Measurements from ENCODE around the gene TMEM182.

Gene TMEM182, protein sequence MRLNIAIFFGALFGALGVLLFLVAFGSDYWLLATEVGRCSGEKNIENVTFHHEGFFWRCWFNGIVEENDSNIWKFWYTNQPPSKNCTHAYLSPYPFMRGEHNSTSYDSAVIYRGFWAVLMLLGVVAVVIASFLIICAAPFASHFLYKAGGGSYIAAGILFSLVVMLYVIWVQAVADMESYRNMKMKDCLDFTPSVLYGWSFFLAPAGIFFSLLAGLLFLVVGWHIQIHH

DNA sequence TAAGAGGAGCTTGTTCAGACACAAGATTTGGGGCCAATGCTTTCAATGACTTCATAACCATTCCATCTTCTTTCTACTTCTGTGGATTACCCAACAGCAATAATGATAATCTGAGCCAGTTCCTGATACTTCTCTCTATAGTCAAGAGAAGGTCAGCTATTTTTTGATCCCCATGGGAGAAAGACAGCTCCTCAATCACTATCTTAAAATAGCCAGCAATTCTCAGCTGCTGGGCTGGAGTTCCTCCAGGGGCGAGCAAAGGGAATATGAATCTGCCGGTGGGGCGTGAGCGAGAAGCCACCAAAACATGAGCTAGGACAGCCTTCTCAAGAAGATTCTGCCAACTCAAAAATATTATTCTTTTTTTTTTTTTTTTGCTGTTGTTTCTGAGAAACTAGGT, at the start of gene TMEM182:
Gene TMEM182, plus strand, starts transcription at position 269 of the 400 bp plus-strand sequence. CDS start 187 bp downstream, outside the sequence.
- DNase-seq (ENCODE audit: low read depth in 2 of 2): no peak

DNA sequence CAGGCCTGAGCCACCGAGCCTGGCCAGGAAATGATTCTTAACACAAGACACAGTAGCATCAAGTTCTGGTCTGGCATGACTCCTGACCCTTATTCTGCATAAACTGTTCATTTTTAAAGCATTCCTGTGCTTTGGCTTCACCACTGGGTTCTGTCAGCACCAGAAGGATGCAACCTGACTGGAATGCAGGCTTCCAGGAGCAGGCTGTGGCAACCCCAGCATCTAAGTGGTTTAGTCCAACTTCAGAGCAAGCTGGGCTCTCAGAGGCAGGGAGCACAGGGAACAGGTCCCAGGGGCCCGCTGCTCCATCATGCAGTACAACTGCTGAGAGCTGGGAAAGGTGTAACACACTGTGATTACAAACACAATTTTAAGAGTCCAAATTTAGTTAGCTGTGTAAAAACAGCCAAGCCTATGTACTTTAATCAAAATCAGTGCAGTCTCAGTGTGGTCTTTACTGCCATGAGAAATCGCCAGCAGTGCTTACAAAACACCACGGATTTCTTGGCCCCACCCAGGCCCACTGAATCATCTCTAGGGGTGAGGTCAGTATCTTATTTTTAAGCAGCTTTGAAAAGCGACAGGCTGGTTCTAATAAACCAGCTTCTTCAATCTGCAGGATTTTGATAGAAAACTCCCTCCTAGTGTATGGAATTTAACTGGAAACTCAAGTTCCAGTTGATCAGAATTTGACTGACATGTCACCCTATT, 44.4 kb upstream of the TMEM182 start:
- DNase-seq (ENCODE audit: low read depth in 2 of 2): no peak

- DNase-seq (ENCODE audit: low read depth in 2 of 2): no peak
Measured at GRCh38 chr2:102718387-102719316, 43.2 kb upstream of the TMEM182 start.

GRCh38 chr2:102724016-102724490, 37.8 kb upstream of the TMEM182 start:
- no peak for DNase-seq (ENCODE audit: low read depth in 2 of 2)

- no peak for DNase-seq (ENCODE audit: low read depth in 2 of 2)
Measured at GRCh38 chr2:102724553-102724952, 37.3 kb upstream of the TMEM182 start.

DNA sequence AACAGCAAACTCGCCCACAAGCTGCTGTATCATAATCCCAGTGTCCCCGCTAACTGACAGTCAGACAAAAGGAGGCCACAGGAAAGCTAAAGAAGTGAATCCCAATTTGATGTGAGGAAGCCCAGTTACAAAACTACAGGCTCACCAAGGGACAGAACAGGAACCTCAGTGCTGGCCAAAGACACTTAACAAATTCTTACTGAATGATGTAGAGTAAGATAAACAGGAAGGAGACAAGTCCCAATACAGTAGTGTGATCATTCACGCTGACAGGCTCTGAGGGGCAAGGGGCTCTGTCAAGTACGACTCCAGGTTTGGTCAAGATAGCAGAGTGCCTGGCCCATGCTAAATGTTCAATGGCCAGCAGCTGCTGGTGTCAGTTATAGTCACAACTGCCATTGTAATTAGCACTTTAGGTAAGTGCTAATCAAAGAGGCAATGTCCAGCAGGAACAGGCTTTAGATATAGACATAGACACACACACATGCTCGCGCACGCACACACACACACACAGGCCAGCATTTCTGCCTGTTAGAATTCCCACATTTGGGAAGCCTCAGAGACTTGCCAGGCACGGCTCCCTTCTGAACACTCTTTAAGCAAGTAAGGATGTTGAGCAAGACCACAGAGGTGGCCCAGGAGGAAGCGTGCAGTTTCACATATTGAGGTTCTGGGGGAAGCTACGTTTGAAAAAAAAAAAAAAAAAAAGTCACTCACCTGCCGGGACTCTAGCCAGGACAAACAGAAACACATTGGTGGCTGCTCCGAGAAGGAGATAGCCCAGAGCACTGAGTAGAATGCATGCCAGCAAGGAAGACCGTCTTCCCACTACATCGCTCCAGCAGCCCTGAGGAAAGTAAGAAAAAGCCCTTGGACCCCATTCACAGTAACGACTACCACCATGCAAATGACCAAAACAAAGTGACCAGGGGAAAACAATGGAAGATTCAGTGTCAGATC, 35.4 kb upstream of the TMEM182 start:
- DNase-seq (ENCODE audit: low read depth in 2 of 2): no peak

- DNase-seq (ENCODE audit: low read depth in 2 of 2): no peak
Measured at GRCh38 chr2:102735416-102736109, 26.3 kb upstream of the TMEM182 start.

- DNase-seq (ENCODE audit: low read depth in 2 of 2): no peak
Measured at GRCh38 chr2:102736110-102736409, 25.8 kb upstream of the TMEM182 start.

DNA sequence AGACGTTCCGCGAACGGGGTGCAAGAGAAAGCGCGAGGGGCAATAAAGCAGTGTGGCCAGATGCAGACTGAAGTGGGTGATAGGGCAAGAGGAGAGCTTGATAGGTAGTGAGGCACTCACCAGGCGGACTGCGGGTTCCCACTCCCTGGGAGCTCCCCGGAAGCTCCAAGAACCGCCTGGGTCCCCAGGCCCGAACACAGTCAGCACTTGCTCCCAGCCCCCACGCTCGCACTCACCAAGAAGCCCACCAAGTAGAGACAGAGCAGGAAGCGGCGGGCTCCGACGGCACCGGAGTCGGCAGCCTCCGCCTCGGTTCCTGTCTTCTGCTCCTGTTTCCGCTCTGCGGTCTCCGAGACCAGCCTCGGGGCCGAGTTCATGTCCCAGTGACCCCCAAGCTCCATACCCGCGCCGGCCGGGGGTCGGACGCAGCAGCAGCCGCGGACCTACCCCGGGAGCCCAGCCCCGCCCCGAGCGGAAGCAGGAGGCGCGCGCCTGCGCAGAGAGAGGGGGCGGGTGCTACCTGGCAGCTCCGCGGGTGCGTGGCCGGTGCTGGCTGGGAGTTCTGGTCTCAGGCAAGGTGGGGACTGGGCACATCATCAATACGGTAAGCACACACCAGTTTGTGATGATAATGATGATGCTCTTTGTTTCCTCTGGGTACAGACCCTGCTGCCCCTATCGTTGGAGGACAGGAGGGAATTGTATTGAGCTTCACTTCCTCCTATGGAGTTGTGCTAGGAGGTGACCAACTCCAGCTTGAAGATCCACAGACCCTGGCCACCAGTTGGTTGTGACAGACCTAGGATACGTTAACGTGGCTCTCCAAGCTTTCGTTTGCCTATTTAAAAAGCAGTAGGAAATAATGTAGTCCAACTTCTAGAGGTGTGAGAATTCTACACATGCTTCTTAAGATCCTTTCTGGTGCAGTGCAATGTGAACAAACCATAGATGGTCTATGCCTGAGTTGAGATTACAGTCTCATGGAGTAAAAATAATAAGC, 25.1 kb upstream of the TMEM182 start:
- peak; percentile 65 to 77 for DNase-seq (ENCODE audit: low read depth in 2 of 2)

- no peak for DNase-seq (ENCODE audit: low read depth in 2 of 2)
Measured at GRCh38 chr2:102737431-102737830, 24.4 kb upstream of the TMEM182 start.

- DNase-seq (ENCODE audit: low read depth in 2 of 2): no peak
Measured at GRCh38 chr2:102743259-102743658, 18.6 kb upstream of the TMEM182 start.

DNA sequence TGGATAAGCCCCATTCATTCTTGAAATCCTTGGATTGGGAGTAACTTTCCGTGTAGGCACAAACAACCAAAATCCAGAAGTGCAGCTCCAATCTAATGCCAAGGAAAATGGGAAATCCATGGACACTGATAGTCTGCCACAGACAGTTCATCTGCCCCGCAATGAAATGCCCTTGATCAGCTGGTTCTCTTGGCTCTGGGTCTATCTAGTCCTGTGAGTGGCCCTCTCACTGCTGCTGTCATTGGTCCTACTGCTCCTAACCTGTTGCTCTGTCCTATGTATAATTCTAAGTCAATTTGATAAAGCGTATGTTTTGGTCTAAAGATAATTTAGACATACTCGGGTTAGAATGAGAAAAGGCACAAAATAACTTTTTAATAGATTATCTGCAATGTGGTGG, 13.7 kb upstream of the TMEM182 start:
- no peak for DNase-seq (ENCODE audit: low read depth in 2 of 2)

- DNase-seq (ENCODE audit: low read depth in 2 of 2): no peak
Measured at GRCh38 chr2:102749938-102750337, 11.9 kb upstream of the TMEM182 start.

DNA sequence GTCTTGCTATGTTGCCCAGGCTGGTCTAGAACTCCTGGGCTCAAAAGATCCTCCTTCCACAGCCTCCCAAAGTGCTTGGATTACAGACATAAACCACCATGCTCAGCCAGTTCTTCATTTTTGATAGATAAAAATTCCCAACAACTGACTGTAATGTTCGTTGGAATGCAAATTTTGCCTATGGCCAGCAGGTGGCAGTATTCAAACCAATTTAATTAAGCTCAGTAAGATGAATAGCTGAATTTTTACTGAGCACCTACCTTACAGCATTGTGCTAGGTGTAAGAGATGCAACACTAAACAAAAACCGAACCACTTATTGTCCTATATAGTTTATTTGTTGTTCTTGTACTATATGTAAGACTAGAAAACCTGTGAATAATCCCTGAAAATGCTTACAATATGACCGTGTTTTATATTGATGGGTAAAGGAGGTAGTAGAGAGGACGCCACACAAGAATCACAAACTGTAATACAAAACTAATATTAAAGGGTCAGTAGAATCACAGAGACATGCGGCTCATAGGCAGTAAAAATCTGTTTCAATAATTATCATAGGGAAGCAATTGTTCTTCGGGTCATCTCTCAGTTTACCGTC, 8.2 kb upstream of the TMEM182 start:
- no peak for DNase-seq (ENCODE audit: low read depth in 2 of 2)

DNA sequence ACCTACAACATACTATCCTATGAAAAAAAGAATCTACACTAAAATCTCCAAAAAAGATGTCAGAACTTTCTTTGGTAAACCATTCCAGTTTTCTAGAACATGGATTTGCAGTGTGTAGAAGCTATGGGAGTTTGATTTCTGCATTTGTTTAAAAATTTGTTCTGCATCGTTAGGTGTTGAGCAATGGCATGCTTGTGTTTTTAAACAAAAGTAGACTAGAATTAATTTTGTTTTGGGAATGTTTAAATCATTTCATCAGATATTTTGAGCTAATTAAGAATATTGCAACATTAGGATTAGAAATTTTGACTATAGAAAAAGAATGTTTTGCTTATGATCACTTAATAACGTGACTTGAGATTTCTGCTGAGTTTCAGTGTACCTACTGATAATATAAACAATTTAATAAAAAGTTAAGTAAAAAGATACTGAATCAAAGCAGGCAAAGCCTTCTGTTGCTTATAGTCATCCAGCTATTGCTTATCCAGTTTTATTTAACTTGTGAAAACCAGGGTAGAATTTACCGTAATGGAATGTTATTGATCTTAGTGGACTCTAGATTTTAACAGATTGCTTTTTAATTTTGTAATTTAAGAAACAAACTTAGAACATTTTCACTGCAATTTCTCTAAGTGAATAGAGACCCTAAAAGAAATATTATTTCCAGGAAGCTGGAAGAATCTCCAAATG, 7.2 kb upstream of the TMEM182 start:
- no peak for DNase-seq (ENCODE audit: low read depth in 2 of 2)

- no peak for DNase-seq (ENCODE audit: low read depth in 2 of 2)
Measured at GRCh38 chr2:102755284-102755683, 6.5 kb upstream of the TMEM182 start.

DNA sequence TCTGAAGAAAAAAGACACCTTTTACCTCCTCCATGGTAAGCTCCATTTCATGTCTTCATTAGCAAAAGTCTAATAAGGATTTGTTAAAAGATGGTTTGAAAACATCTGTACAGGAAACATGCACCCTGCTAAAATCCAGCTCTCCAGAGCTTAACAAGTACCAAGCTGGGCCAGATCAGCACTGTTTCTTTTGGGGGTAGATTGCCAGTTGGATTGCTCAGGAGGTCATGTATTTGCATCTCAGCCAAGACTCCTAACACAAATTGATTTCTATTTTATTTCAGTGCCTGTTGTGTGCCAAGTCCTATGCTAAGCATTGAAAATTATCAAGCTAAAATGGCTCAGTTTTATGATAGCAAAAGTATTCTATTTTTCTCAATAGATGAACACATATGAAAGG, 3.4 kb upstream of the TMEM182 start:
- DNase-seq (ENCODE audit: low read depth in 2 of 2): no peak

DNA sequence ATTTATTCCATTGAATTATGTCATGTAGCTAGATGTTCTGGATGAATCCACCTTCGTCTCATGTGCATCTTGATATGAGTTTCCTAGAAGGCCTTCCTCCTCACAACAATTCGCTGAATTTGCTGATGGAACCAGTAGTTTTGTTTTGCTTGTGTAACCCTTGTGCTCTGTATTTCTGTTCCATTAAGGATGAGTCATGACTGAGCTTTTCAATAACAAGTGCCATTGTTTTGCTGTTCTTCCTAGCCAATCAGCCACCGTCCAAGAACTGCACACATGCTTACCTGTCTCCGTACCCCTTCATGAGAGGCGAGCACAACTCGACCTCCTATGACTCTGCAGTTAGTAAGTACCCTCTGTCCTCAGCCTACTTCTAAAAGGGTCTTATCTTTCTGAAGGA, 2.3 kb downstream of the TMEM182 start:
- no peak for DNase-seq (ENCODE audit: low read depth in 2 of 2)
